GM12878 (cell line): Measurements from ENCODE around the gene CAST.

Experiments
- CEBPB ChIP-seq, 2 experiments: fragments of 150-350 bp in 1 of 2; IDR thresholded peaks; 2 replicates each; pipeline ENCODE4 v1.6.1; 2012 to 2014; ENCODE audit warnings: low read depth in 2 of 2, low read length in 2 of 2, borderline replicate concordance in 1 of 2, inconsistent platforms in 1 of 2
- CTCF ChIP-seq, 3 experiments: IDR thresholded peaks in 2 of 3; conservative IDR thresholded peaks in 1 of 3; 2 replicates each; pipeline ENCODE4 v1.5.1; 2011; ENCODE audit warnings: low read depth in 3 of 3, low read length in 3 of 3, mild to moderate bottlenecking in 3 of 3, control low read depth in 2 of 3, moderate library complexity in 2 of 3, inconsistent platforms in 1 of 3, mixed read lengths in 1 of 3; ENCODE audit not compliant: control insufficient read depth in 2 of 3, insufficient read depth in 1 of 3; ENCODE audit errors: extremely low read depth in 1 of 3
- HDAC2 ChIP-seq: fragments of 200-600 bp; sonication (generic); IDR thresholded peaks from 2 replicates; pipeline ENCODE4 v1.6.1; 2017
- POLR2A ChIP-seq: IDR thresholded peaks from 2 replicates; pipeline ENCODE4 v1.6.1; 2011; ENCODE audit warnings: low read depth, mild to moderate bottlenecking, low read length
- RAD21 ChIP-seq: IDR thresholded peaks from 2 replicates; pipeline ENCODE4 v1.6.1; 2011; ENCODE audit warnings: mild to moderate bottlenecking, low read depth, low read length, moderate library complexity; ENCODE audit not compliant: insufficient read depth
- SPI1 ChIP-seq: IDR thresholded peaks from 2 replicates; pipeline ENCODE4 v1.6.1; 2011; ENCODE audit warnings: low read depth, mild to moderate bottlenecking, low read length, moderate library complexity, borderline replicate concordance; ENCODE audit not compliant: insufficient read depth
- TAF1 ChIP-seq: IDR thresholded peaks from 2 replicates; pipeline ENCODE4 v1.6.1; 2011; ENCODE audit warnings: mild to moderate bottlenecking, low read depth, low read length, borderline replicate concordance
- ZBTB33 ChIP-seq: fragments of 450-650 bp; IDR thresholded peaks from 2 replicates; pipeline ENCODE4 v1.6.1; 2017; ENCODE audit warnings: mild to moderate bottlenecking
- ZSCAN29 ChIP-seq: fragments of 450-650 bp; IDR thresholded peaks from 2 replicates; pipeline ENCODE4 v1.6.1; 2017; ENCODE audit warnings: mild to moderate bottlenecking, moderate library complexity

GRCh38 chr5:96788112-96788749 lies 126.1 kb downstream of the CAST start:
- TF ChIP-seq ZSCAN29 = no peak
- no peak for TF ChIP-seq CEBPB (IDR thresholded peaks at IDR 0.05; ENCODE audit: borderline replicate concordance in 1 of 2, low read depth in 2 of 2, low read length in 2 of 2)
- no peak for TF ChIP-seq ZBTB33
- TF ChIP-seq TAF1 = no peak
- TF ChIP-seq RAD21 = no peak
- TF ChIP-seq SPI1 = no peak
- TF ChIP-seq HDAC2 = no peak
- no peak for TF ChIP-seq CTCF (IDR thresholded peaks at IDR 0.05 in 2 of 3, conservative IDR thresholded peaks at IDR 0.05 in 1 of 3; ENCODE audit: control insufficient read depth in 2 of 3, extremely low read depth in 1 of 3, insufficient read depth in 1 of 3, low read depth in 3 of 3, low read length in 3 of 3)
- TF ChIP-seq POLR2A = no peak
